WTC11 (cell line): ENCODE data around the gene DYSF.

Source experiments
- TEAD1 ChIP-seq: sonication (generic); formaldehyde crosslinking; IDR thresholded peaks from 2 replicates; pipeline ENCODE4 v1.8.0; 2022; ENCODE audit warnings: mild to moderate bottlenecking, missing genetic modification reagents
- ZNF219 ChIP-seq: sonication (generic); formaldehyde crosslinking; IDR thresholded peaks from 2 replicates; pipeline ENCODE4 v1.8.0; 2023; ENCODE audit warnings: missing genetic modification reagents, mild to moderate bottlenecking, borderline replicate concordance
- ZNF423 ChIP-seq: fragments of 250-450 bp; sonication (Bioruptor Pico); IDR thresholded peaks from 2 replicates; pipeline ENCODE4 v2.1.2; 2022; ENCODE audit warnings: mild to moderate bottlenecking, moderate library complexity
- TF ChIP-seq, protein P1 (sequence below): fragments of 200-600 bp; IDR thresholded peaks from 2 replicates; pipeline ENCODE4 v1.8.0; 2022; ENCODE audit warnings: antibody characterized with exemption
- TF ChIP-seq, protein P2 (sequence below): sonication (generic); formaldehyde crosslinking; IDR thresholded peaks from 2 replicates; pipeline ENCODE4 v1.8.0; 2023; ENCODE audit warnings: missing genetic modification reagents

DNA sequence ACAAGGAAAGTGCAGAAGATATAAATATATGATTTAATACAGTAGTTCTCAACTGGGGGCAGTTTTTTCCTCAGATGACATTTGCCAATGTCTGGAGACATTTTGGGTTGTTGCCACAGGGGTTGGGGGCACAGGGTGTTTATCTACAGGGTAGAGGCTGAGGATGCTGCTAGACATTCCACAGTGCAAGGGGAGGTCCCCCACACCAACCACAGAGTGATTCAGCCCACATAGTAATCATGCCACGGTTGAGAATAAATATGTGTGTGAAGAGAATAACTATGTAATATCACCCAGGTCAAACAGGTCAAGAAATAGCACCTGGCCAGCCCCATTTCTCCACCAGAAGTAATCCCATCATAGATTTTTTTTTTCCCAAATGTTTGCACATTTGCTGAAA is 17.9 kb downstream of the DYSF start:
- TF ChIP-seq, protein P1, sequence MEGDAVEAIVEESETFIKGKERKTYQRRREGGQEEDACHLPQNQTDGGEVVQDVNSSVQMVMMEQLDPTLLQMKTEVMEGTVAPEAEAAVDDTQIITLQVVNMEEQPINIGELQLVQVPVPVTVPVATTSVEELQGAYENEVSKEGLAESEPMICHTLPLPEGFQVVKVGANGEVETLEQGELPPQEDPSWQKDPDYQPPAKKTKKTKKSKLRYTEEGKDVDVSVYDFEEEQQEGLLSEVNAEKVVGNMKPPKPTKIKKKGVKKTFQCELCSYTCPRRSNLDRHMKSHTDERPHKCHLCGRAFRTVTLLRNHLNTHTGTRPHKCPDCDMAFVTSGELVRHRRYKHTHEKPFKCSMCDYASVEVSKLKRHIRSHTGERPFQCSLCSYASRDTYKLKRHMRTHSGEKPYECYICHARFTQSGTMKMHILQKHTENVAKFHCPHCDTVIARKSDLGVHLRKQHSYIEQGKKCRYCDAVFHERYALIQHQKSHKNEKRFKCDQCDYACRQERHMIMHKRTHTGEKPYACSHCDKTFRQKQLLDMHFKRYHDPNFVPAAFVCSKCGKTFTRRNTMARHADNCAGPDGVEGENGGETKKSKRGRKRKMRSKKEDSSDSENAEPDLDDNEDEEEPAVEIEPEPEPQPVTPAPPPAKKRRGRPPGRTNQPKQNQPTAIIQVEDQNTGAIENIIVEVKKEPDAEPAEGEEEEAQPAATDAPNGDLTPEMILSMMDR, result no peak
- no peak for TF ChIP-seq TEAD1 (CRISPR knock-in tag)
- TF ChIP-seq, protein P2, sequence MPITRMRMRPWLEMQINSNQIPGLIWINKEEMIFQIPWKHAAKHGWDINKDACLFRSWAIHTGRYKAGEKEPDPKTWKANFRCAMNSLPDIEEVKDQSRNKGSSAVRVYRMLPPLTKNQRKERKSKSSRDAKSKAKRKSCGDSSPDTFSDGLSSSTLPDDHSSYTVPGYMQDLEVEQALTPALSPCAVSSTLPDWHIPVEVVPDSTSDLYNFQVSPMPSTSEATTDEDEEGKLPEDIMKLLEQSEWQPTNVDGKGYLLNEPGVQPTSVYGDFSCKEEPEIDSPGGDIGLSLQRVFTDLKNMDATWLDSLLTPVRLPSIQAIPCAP (CRISPR knock-in tag), result no peak
- TF ChIP-seq ZNF423 (CRISPR knock-in tag), result no peak
- TF ChIP-seq ZNF219, result no peak
